HepG2 (cell line): ENCODE measurements around the gene TXN. TPM values are rescaled to one million over a fixed set of nuclear protein-coding genes. Genes with fewer than 3 reads are reported as not detected.

ENCODE experiments used
- ATAC-seq: fragments of 200-7000 bp; cut with Tn5 transposase; 3 replicates; pipeline ENCODE4 v1.9.1; 2020; ENCODE audit warnings: mild to moderate bottlenecking, moderate library complexity
- BruUV-seq: library from RNA; stranded (reverse); fragments of 400-500 nt; replicated peaks from 2 replicates; lab custom pipeline; 2021; lab: Mats Ljungman, UMichigan
- CTCF ChIA-PET: fragments of 300-600 bp; formaldehyde crosslinking; extraction: SDS; loops from one replicate; lab custom pipeline; 2021; ENCODE audit warnings: low total read pairs, inconsistent platforms, low intra/inter-chr PET ratio; lab: Yijun Ruan, JAX
- POLR2A ChIA-PET: fragments of 350-600 bp; sonication (Branson Sonifier 250); formaldehyde crosslinking; loops from one replicate; lab custom pipeline; 2020; ENCODE audit warnings: antibody characterized with exemption, inconsistent platforms; lab: Yijun Ruan, JAX
- DNase-seq: peaks from one replicate; pipeline ENCODE4 v3.0.0-alpha.2; 2015; ENCODE audit warnings: low spot score
- FAIRE-seq: peaks from 3 replicates; lab custom pipeline; 2011; peaks lifted over from hg19 to GRCh38; lab: Jason Lieb, UNC
- H2AFZ ChIP-seq: one replicate; pipeline ENCODE4 v1.6.1; 2011; ENCODE audit warnings: low read length, inconsistent platforms
- H3K27ac ChIP-seq: fragments of 300-600 bp; 3 replicates; pipeline ENCODE4 v1.8.0; 2011; ENCODE audit warnings: mixed run types, mild to moderate bottlenecking, mixed read lengths, low read length, inconsistent platforms; ENCODE audit not compliant: insufficient read depth; ENCODE audit errors: extremely low read length
- H3K27me3 ChIP-seq, 2 experiments: fragments of 200-600 bp in 1 of 2; 2 replicates in 1 of 2; 3 replicates in 1 of 2; pipeline versions ENCODE4 v1.6.0 to v1.8.0; 2011; ENCODE audit warnings: low read length in 2 of 2, mild to moderate bottlenecking in 2 of 2, moderate library complexity in 2 of 2, inconsistent platforms in 1 of 2; ENCODE audit not compliant: insufficient read depth in 2 of 2, control insufficient read depth in 1 of 2
- H3K36me3 ChIP-seq, 2 experiments: fragments of 200-600 bp in 1 of 2; replicated peaks in 1 of 2; 2 replicates in 1 of 2; 3 replicates in 1 of 2; pipeline versions ENCODE4 v1.5.1 to v1.8.0; 2011; ENCODE audit warnings: low read length in 2 of 2, inconsistent platforms in 1 of 2; ENCODE audit not compliant: insufficient read depth in 2 of 2, control insufficient read depth in 1 of 2
- H3K4me1 ChIP-seq: 2 replicates; pipeline ENCODE4 v1.5.1; 2012; ENCODE audit warnings: low read length, inconsistent platforms; ENCODE audit not compliant: insufficient read depth
- H3K4me2 ChIP-seq: 2 replicates; pipeline ENCODE4 v1.6.0; 2011; ENCODE audit warnings: low read depth, low read length, inconsistent platforms
- H3K4me3 ChIP-seq, 3 experiments: fragments of 200-600 bp in 1 of 3; sonication (generic), shearing (Covaris generic) in 1 of 3; replicated peaks in 1 of 3; 2 replicates each; pipeline ENCODE4 v1.5.1; 2011 to 2016; ENCODE audit warnings: low read length in 3 of 3, inconsistent platforms in 2 of 3, low read depth in 2 of 3, mild to moderate bottlenecking in 2 of 3, control low read depth in 1 of 3, mixed read lengths in 1 of 3; ENCODE audit not compliant: insufficient read depth in 1 of 3
- H3K79me2 ChIP-seq: one replicate; pipeline ENCODE4 v1.6.1; 2011; ENCODE audit warnings: low read length, inconsistent platforms; ENCODE audit not compliant: insufficient read depth
- H3K9ac ChIP-seq: 2 replicates; pipeline ENCODE4 v1.6.0; 2011; ENCODE audit warnings: mild to moderate bottlenecking, low read depth, low read length, inconsistent platforms; ENCODE audit not compliant: insufficient read depth
- H3K9me3 ChIP-seq: 2 replicates; pipeline ENCODE4 v1.5.1; 2012; ENCODE audit warnings: mild to moderate bottlenecking, low read length
- H4K20me1 ChIP-seq: 2 replicates; pipeline ENCODE4 v1.6.0; 2011; ENCODE audit warnings: inconsistent platforms, mild to moderate bottlenecking, low read length, moderate library complexity; ENCODE audit not compliant: insufficient read depth
- CHD2 ChIP-seq: IDR thresholded peaks from 2 replicates; pipeline ENCODE4 v1.6.1; 2011; ENCODE audit warnings: low read depth, low read length, improper control_type of control experiment
- GZF1 ChIP-seq: sonication (generic); formaldehyde crosslinking; IDR thresholded peaks from 2 replicates; pipeline ENCODE4 v1.5.1; 2020; ENCODE audit warnings: mild to moderate bottlenecking, missing genetic modification reagents
- HNRNPH1 ChIP-seq: fragments of 200-400 bp; formaldehyde crosslinking; optimal IDR thresholded peaks from 2 replicates; pipeline ENCODE3; 2017; ENCODE audit warnings: mild to moderate bottlenecking, low read depth, low read length
- HNRNPL ChIP-seq: fragments of 200-400 bp; formaldehyde crosslinking; IDR thresholded peaks from 2 replicates; pipeline ENCODE4 v1.6.1; 2017; ENCODE audit warnings: mild to moderate bottlenecking, low read depth, low read length
- JUN ChIP-seq: sonication (generic); formaldehyde crosslinking; IDR thresholded peaks from 2 replicates; pipeline ENCODE4 v1.4.0; 2020; ENCODE audit warnings: mild to moderate bottlenecking, missing genetic modification reagents
- RBM39 ChIP-seq: fragments of 200-400 bp; formaldehyde crosslinking; IDR thresholded peaks from one replicate; pipeline ENCODE4 v1.6.1; 2018; ENCODE audit warnings: antibody characterized with exemption, mild to moderate bottlenecking, low read depth, low read length; ENCODE audit not compliant: poor library complexity, severe bottlenecking
- ZBTB21 ChIP-seq: sonication (generic); formaldehyde crosslinking; IDR thresholded peaks from 2 replicates; pipeline ENCODE4 v1.4.0; 2020; ENCODE audit warnings: missing genetic modification reagents
- ZFP36L2 ChIP-seq: sonication (generic); formaldehyde crosslinking; IDR thresholded peaks from 2 replicates; pipeline ENCODE4 v1.4.0; 2020; ENCODE audit warnings: missing genetic modification reagents
- ZFYVE20 ChIP-seq: sonication (generic); formaldehyde crosslinking; IDR thresholded peaks from 2 replicates; pipeline ENCODE4 v1.8.0; 2023; ENCODE audit warnings: low read depth, mild to moderate bottlenecking, moderate library complexity, missing genetic modification reagents, borderline replicate concordance
- ZNF275 ChIP-seq: sonication (generic); formaldehyde crosslinking; IDR thresholded peaks from 2 replicates; pipeline ENCODE4 v1.8.0; 2022; ENCODE audit warnings: missing genetic modification reagents, mild to moderate bottlenecking, inconsistent platforms, borderline replicate concordance
- ZNF709 ChIP-seq: sonication (generic); formaldehyde crosslinking; IDR thresholded peaks from 2 replicates; pipeline ENCODE4 v1.5.0; 2020; ENCODE audit warnings: mild to moderate bottlenecking, missing genetic modification reagents
- WGBS: methylation state at CpG from one replicate; pipeline ENCODE4 v1.1.6; 2017; ENCODE audit warnings: low lambda C conversion rate; 5-methylcytosine and 5-hydroxymethylcytosine counted together
- in situ Hi-C: cut with HindIII; loops from 2 replicates; pipeline ENCODE4 v1.10.0; 2017; ENCODE audit warnings: low pct_unique_long_range_greater_than_20kb; ENCODE audit not compliant: extremely low pct_ligation_motif_present
- intact Hi-C: fragments of 100-400 bp; cut with micrococcal nuclease; formaldehyde crosslinking; loops from one replicate; pipeline ENCODE4 v1.10.0; 2022; ENCODE audit not compliant: unreplicated experiment
- polyA plus RNA-seq, 8 experiments: library from polyadenylated mRNA; depleted of rRNA in 3 of 8; stranded (reverse) in 7 of 8; unstranded in 1 of 8; fragments of >200 nt; fragmentation: Illumina TruSeq in 4 of 8; extraction: Trizol in 4 of 8; gene quantifications; 2 replicates each; pipeline versions ENCODE4 v1.2.1 to v1.2.3, GENCODE V29; 2011 to 2016; ENCODE audit warnings: low read depth in 4 of 8, missing spikeins in 1 of 8, mixed read lengths in 1 of 8; ENCODE audit not compliant: insufficient read depth in 1 of 8
- total RNA-seq, 5 experiments: library from RNA; depleted of rRNA; stranded (reverse); fragments of >200 nt; fragmentation: Illumina TruSeq; extraction: Trizol; gene quantifications; 2 replicates each; pipeline ENCODE4 v1.2.3, GENCODE V29; 2016; ENCODE audit warnings: low read depth in 1 of 5
- TF ChIP-seq, protein P1 (sequence below): sonication (generic); formaldehyde crosslinking; IDR thresholded peaks from 2 replicates; pipeline ENCODE4 v1.4.0; 2020; ENCODE audit warnings: missing genetic modification reagents

Gene TXN
- total and polyA plus RNA-seq, 2 of the 13 experiments (the other 11 are each of a cell fraction or from before 2014, with no cell fraction given) = 364 to 470 TPM

GRCh38 chr9:110260911-110261310 is 4.6 kb upstream of the TXN start:
- H3K27ac ChIP-seq = no peak overlapping the region
- no peaks in the 10 kb centered on the region for H3K36me3 ChIP-seq
- intact Hi-C loops = no loop called here

More at GRCh38 chr9:110260911-110261310, 4.6 kb upstream of the TXN start:
- Histone ChIP-seq H3K9me3 (no peaks in the 10 kb centered on the region), H3K9ac (no peak overlapping the region), H3K4me2 (no peak overlapping the region), H3K4me3 (no peak overlapping the region), H2AFZ (no peak overlapping the region), H3K27me3 (no peaks in the 10 kb centered on the region; a peak in 1 of 5 replicates), H3K79me2 (peaks cover 13% of the 10 kb centered on the region), H4K20me1 (no peaks in the 10 kb centered on the region), H3K4me1 (peaks cover 16% of the 10 kb centered on the region)
- no TSS peak for BruUV-seq
- TF ChIP-seq JUN (CRISPR knock-in tag) (no peak), ZNF709 (no peak), ZFYVE20 (CRISPR knock-in tag) (no peak), CHD2 (no peak), ZFP36L2 (no peak), ZBTB21 (CRISPR knock-in tag) (no peak), HNRNPH1 (no peak), HNRNPL (no peak), ZNF275 (no peak), RBM39 (no peak), GZF1 (CRISPR knock-in tag) (no peak)
- TF ChIP-seq, protein P1, sequence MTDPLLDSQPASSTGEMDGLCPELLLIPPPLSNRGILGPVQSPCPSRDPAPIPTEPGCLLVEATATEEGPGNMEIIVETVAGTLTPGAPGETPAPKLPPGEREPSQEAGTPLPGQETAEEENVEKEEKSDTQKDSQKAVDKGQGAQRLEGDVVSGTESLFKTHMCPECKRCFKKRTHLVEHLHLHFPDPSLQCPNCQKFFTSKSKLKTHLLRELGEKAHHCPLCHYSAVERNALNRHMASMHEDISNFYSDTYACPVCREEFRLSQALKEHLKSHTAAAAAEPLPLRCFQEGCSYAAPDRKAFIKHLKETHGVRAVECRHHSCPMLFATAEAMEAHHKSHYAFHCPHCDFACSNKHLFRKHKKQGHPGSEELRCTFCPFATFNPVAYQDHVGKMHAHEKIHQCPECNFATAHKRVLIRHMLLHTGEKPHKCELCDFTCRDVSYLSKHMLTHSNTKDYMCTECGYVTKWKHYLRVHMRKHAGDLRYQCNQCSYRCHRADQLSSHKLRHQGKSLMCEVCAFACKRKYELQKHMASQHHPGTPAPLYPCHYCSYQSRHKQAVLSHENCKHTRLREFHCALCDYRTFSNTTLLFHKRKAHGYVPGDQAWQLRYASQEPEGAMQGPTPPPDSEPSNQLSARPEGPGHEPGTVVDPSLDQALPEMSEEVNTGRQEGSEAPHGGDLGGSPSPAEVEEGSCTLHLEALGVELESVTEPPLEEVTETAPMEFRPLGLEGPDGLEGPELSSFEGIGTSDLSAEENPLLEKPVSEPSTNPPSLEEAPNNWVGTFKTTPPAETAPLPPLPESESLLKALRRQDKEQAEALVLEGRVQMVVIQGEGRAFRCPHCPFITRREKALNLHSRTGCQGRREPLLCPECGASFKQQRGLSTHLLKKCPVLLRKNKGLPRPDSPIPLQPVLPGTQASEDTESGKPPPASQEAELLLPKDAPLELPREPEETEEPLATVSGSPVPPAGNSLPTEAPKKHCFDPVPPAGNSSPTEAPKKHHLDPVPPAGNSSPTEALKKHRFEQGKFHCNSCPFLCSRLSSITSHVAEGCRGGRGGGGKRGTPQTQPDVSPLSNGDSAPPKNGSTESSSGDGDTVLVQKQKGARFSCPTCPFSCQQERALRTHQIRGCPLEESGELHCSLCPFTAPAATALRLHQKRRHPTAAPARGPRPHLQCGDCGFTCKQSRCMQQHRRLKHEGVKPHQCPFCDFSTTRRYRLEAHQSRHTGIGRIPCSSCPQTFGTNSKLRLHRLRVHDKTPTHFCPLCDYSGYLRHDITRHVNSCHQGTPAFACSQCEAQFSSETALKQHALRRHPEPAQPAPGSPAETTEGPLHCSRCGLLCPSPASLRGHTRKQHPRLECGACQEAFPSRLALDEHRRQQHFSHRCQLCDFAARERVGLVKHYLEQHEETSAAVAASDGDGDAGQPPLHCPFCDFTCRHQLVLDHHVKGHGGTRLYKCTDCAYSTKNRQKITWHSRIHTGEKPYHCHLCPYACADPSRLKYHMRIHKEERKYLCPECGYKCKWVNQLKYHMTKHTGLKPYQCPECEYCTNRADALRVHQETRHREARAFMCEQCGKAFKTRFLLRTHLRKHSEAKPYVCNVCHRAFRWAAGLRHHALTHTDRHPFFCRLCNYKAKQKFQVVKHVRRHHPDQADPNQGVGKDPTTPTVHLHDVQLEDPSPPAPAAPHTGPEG (CRISPR knock-in tag) = no peak
- WGBS = 79% methylated on average over 4 of the region's 4 CpGs
- ATAC-seq (no peak), DNase-seq (no peak), FAIRE-seq (no peak)
- ChIA-PET CTCF (no interaction called here), POLR2A (no interaction called here)
- in situ Hi-C loops = no loop called here
